ENCODE data around the gene ONECUT3.

ONECUT3 gene

GRCh38 chr19:1728816-1729567 lies 24.3 kb upstream of the ONECUT3 start:
- ATAC-seq: no peak
- H3K27me3 Mint-ChIP-seq: peaks cover 74% of the 10 kb centered on the region
- H3K9me3 Mint-ChIP-seq: peaks cover 3% of the 10 kb centered on the region
- H3K4me3 Mint-ChIP-seq: no peak overlapping the region
- no peaks in the 10 kb centered on the region for H3K36me3 Mint-ChIP-seq
- H3K27ac Mint-ChIP-seq: no peak overlapping the region
- H3K4me1 Mint-ChIP-seq: peaks cover 5% of the 10 kb centered on the region

GRCh38 chr19:1729568-1729925 lies 23.8 kb upstream of the ONECUT3 start:
- Mint-ChIP-seq H3K9me3 (peaks cover 3% of the 10 kb centered on the region), H3K4me1 (peaks cover 5% of the 10 kb centered on the region), H3K4me3 (no peak overlapping the region), H3K27ac (no peak overlapping the region), H3K36me3 (no peaks in the 10 kb centered on the region), H3K27me3 (peaks cover 74% of the 10 kb centered on the region)
- no peak for ATAC-seq

DNA sequence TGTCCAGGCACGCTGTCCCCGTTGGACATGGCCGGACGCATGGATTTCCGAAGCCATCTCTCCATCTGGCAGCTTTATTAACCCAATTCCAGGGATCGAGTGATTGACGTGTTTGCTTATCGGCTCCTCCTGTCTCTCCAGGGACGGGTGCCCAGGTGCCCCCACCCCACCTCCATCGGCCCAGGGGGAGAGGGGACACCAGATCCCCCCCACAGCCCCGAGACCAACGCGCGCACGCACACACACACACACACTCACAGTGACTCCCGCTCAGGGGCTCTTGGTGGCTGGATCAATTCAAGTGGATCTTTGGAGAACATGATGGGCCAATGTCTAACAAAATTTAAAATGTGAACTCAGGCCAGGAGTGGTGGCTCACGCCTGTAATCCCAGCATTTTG lies 23.1 kb upstream of the ONECUT3 start:
- H3K27ac Mint-ChIP-seq: no peak overlapping the region
- ATAC-seq: no peak
- H3K27me3 Mint-ChIP-seq: peaks cover 74% of the 10 kb centered on the region
- H3K36me3 Mint-ChIP-seq: no peaks in the 10 kb centered on the region
- H3K4me1 Mint-ChIP-seq: peaks cover 5% of the 10 kb centered on the region
- no peak overlapping the region for H3K4me3 Mint-ChIP-seq
- H3K9me3 Mint-ChIP-seq: peaks cover 3% of the 10 kb centered on the region

DNA sequence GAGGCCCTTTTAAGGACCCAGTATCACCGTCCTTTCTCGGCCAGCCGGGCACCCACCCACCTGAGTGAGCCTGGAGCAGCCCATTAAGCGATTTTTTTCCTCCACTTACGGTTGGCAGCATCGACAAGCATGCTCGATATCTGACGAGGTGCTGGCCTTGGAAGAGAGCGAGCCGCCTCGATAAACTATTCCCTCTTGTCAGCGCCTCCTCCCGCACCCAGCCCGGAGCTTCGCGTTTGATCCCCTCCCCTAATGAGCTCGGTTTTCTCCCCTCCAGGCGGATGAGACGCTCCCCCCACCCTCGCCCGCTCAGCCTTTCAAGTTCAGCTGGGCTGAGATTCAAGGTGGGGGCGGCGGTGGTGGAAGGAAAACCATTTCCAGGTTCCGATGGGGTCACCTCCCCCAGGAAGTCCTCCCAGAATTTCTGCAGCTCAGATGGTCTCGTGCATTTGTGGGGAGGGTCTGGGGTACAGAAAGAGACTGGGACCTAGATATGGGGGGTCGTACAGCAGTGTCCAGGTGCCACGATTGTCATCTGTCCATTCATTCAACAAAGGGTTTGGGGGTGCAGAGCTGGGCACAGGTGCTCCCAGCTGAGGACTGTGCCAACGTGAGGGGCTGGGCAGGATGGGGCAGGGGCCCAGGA lies 18.9 kb upstream of the ONECUT3 start:
- Mint-ChIP-seq H3K4me1 (peaks cover 5% of the 10 kb centered on the region), H3K9me3 (no peaks in the 10 kb centered on the region), H3K27me3 (peaks cover 75% of the 10 kb centered on the region), H3K27ac (no peak overlapping the region), H3K4me3 (no peak overlapping the region), H3K36me3 (no peaks in the 10 kb centered on the region)
- no peak for ATAC-seq

DNA sequence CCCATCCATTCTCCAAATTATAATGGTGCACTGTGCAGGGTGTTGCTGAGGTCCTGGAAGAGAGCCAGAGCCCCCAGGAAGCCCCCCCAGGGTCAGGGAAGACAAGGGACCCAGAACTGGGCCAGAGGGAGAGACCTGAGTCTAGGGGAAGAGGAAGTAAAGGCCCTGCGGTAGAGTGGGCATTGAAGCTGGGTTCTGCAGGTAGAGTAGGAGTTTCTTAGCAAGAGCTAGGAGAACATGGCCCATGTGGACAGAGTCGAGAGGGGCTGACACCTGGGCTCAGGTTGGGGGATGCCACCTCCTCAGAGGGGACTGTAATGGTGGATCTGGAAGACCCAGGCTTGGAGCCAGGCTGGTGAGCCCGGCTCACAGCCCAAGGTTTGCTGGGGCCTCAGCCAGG lies 17.0 kb upstream of the ONECUT3 start:
- Mint-ChIP-seq H3K27me3 (peaks cover 60% of the 10 kb centered on the region), H3K27ac (no peak overlapping the region), H3K4me3 (no peak overlapping the region), H3K36me3 (no peaks in the 10 kb centered on the region), H3K9me3 (peaks cover 6% of the 10 kb centered on the region), H3K4me1 (peaks cover 5% of the 10 kb centered on the region)
- ATAC-seq: no peak

DNA sequence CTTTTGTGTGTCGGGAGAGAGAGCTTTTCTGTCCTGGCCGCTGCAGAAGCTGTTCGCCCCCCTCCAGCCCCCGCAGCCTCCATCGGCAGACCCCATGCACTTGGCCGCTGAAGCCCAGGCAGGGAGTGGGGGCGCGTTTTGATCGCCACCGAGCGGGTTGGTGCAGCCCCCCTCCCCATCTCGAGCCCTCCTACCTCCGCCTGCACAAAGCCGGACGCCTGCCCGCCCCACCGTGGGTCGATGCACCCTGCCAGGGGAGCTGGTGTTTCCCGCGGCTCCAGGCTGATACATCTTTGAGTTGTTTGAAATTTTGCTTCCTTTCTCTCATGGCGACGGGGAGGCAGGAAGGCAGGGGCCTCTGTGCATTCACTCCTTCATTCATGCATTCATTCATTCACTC lies 16.4 kb upstream of the ONECUT3 start:
- Mint-ChIP-seq H3K36me3 (no peaks in the 10 kb centered on the region), H3K27ac (no peak overlapping the region), H3K4me1 (peaks cover 5% of the 10 kb centered on the region), H3K4me3 (no peak overlapping the region), H3K9me3 (peaks cover 6% of the 10 kb centered on the region), H3K27me3 (peaks cover 60% of the 10 kb centered on the region)
- ATAC-seq: no peak

DNA sequence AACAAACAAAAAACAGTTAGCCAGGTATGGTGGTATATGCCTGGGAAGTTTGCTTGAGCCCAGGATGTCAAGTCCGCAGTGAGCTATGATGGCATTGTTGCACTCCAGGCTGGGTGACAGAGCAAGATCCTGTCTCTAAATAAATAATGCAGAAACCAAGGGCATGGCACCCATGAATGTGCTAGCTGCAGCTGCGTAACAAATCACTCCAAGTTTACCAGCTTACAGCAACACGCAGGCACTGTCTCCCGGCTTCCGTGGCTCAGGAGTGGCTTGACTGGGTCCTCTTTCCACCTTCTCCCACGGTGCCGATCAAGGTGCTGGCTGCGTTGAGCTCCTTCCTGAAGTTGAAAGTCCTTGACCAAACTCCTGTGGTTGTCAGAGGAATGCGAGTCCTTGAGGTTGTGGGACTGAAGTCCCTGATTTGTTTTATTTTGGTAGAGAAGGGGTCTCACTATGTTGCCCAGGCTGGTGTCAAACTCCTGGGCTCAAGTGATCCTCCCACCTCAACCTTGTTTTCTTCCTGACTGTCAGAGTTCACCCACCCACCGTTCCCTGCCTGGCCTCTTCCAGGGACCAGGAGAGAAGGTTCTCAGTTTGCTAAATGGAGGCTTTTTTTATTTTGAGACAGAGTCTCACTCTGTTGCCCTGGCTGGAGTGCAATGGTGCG lies 13.2 kb upstream of the ONECUT3 start:
- Mint-ChIP-seq H3K36me3 (no peaks in the 10 kb centered on the region), H3K4me3 (no peak overlapping the region), H3K4me1 (no peaks in the 10 kb centered on the region), H3K9me3 (peaks cover 6% of the 10 kb centered on the region), H3K27me3 (peaks cover 48% of the 10 kb centered on the region), H3K27ac (no peak overlapping the region)
- ATAC-seq: no peak

DNA sequence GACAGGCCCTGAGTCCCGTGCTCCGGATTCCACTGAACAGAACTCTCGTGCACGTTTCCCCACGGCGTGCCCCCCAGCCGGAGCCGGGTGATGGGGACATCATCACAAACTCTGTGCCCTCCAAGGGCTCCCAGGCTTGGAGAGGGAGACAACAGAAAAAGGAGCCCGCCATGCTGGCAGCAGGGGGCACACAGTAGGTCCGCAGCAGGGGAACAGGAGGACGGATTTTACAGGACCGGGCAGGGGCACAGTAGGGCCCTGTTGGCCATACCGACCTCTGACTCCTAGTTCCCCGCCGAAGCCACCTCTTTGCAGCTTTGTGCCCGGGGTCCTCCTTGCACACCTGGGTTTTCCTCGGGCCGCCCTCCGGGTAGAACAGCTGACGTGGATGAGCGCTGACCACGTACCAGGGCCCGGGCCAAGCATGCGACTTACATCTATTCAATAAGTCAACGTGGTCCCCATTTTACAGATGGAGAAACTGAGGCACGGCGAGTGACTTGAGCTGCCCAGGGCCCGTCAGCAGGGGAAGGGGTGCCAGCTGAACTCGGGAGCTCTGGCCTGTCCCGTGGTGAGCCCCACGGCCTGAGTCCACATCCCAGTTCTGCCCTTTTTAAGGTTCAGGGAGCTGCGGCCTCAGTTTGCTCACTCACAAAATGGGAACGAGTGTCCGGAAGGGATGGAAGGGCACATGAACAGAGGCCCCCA lies 10.2 kb upstream of the ONECUT3 start:
- H3K27me3 Mint-ChIP-seq: peaks cover 48% of the 10 kb centered on the region
- H3K36me3 Mint-ChIP-seq: no peaks in the 10 kb centered on the region
- H3K4me3 Mint-ChIP-seq: no peak overlapping the region
- peaks cover 6% of the 10 kb centered on the region for H3K9me3 Mint-ChIP-seq
- H3K4me1 Mint-ChIP-seq: peaks cover 15% of the 10 kb centered on the region
- ATAC-seq: no peak
- no peak overlapping the region for H3K27ac Mint-ChIP-seq

DNA sequence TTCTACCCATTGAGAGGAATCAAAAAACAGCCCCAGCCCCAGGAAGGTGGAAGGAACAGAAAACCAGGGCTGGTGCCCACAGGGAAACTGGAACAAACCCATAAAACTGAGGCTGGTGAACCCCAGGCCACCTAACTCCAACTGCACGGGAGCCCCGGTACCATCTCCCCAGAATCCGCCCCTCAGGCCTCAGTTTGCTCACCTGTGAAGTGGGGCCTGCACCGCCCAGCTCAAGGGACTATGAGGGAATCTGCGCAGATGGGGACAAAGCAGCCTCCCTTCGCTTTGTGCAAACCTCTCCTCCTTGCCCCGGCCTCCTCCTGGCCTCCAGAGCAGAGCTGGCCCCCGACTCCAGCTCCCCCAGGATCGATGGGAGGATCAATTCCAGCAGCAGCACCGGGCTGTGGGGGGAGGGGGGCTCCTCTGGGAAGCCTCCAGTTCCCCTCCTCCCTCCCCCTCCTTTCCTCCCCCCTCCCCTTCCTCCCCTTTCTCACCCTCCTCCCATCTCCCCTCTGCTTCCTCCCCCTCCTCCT lies 9.1 kb upstream of the ONECUT3 start:
- Mint-ChIP-seq H3K4me3 (no peak overlapping the region), H3K27ac (no peak overlapping the region), H3K27me3 (peaks cover 50% of the 10 kb centered on the region), H3K9me3 (peaks cover 6% of the 10 kb centered on the region), H3K4me1 (peaks cover 17% of the 10 kb centered on the region), H3K36me3 (no peaks in the 10 kb centered on the region)
- no peak for ATAC-seq

- ATAC-seq: no peak
- H3K27ac Mint-ChIP-seq: no peak overlapping the region
- H3K9me3 Mint-ChIP-seq: peaks cover 5% of the 10 kb centered on the region
- H3K4me3 Mint-ChIP-seq: no peak overlapping the region
- peaks cover 20% of the 10 kb centered on the region for H3K4me1 Mint-ChIP-seq
- H3K27me3 Mint-ChIP-seq: peaks cover 54% of the 10 kb centered on the region
- H3K36me3 Mint-ChIP-seq: no peaks in the 10 kb centered on the region
These were observed 8.3 kb upstream of the ONECUT3 start for GRCh38 chr19:1744822-1745563.

GRCh38 chr19:1745589-1746031 lies 7.7 kb upstream of the ONECUT3 start:
- no peak for ATAC-seq
- peaks cover 60% of the 10 kb centered on the region for H3K27me3 Mint-ChIP-seq
- H3K4me1 Mint-ChIP-seq: peaks cover 24% of the 10 kb centered on the region
- H3K27ac Mint-ChIP-seq: no peak overlapping the region
- no peaks in the 10 kb centered on the region for H3K9me3 Mint-ChIP-seq
- H3K36me3 Mint-ChIP-seq: no peaks in the 10 kb centered on the region
- no peak overlapping the region for H3K4me3 Mint-ChIP-seq

GRCh38 chr19:1746401-1747284 lies 6.7 kb upstream of the ONECUT3 start:
- Mint-ChIP-seq H3K36me3 (no peaks in the 10 kb centered on the region), H3K4me1 (peaks cover 29% of the 10 kb centered on the region), H3K27me3 (peaks cover 71% of the 10 kb centered on the region), H3K27ac (no peak overlapping the region), H3K9me3 (no peaks in the 10 kb centered on the region), H3K4me3 (no peak overlapping the region)
- ATAC-seq: no peak

GRCh38 chr19:1747285-1748114 lies 5.8 kb upstream of the ONECUT3 start:
- no peak overlapping the region for H3K27ac Mint-ChIP-seq
- no peaks in the 10 kb centered on the region for H3K36me3 Mint-ChIP-seq
- H3K4me1 Mint-ChIP-seq: peaks cover 36% of the 10 kb centered on the region
- H3K9me3 Mint-ChIP-seq: no peaks in the 10 kb centered on the region
- peaks cover 79% of the 10 kb centered on the region for H3K27me3 Mint-ChIP-seq
- peak; percentile 63 for ATAC-seq
- H3K4me3 Mint-ChIP-seq: peak overlapping the region; percentile 48
